HG03354 (cell line): Measurements from ENCODE around the gene RPL32.
A peak's percentile ranks its signal among the peaks of the same experiment; 100 is the strongest.
"Not testable (repeated sequence)": the region's sequence is repeated elsewhere in the genome, so short reads cannot be mapped to it uniquely, and the experiment has no call there.

ENCODE experiments used
- ATAC-seq: cut with Tn5 transposase; IDR thresholded peaks from one replicate; pipeline ENCODE4 v1.9.1; 2021; ENCODE audit warnings: mild to moderate bottlenecking; ENCODE audit not compliant: unreplicated experiment, poor library complexity, severe bottlenecking

Gene RPL32

GRCh38 chr3:12812812-12813211, 28.6 kb downstream of the RPL32 start:
- no peak for ATAC-seq

GRCh38 chr3:12810961-12811360, 30.4 kb downstream of the RPL32 start:
- ATAC-seq: no peak

- peak; percentile 98 for ATAC-seq
Measured at GRCh38 chr3:12810013-12810780, 31.2 kb downstream of the RPL32 start.

GRCh38 chr3:12809435-12809834, 31.9 kb downstream of the RPL32 start:
- ATAC-seq: no peak

GRCh38 chr3:12809001-12809400, 32.4 kb downstream of the RPL32 start:
- no peak for ATAC-seq

- no peak for ATAC-seq
Measured at GRCh38 chr3:12808587-12808986, 32.8 kb downstream of the RPL32 start.

- no peak for ATAC-seq
Measured at GRCh38 chr3:12807601-12808359, 33.6 kb downstream of the RPL32 start.

GRCh38 chr3:12807066-12807465, 34.3 kb downstream of the RPL32 start:
- ATAC-seq: no peak

- no peak for ATAC-seq
Measured at GRCh38 chr3:12803371-12803770, 38.0 kb downstream of the RPL32 start.

- ATAC-seq: no peak
Measured at GRCh38 chr3:12799525-12800440, 41.6 kb downstream of the RPL32 start.

GRCh38 chr3:12798559-12799179, 42.7 kb downstream of the RPL32 start:
- ATAC-seq: no peak

GRCh38 chr3:12797892-12798558, 43.3 kb downstream of the RPL32 start:
- ATAC-seq: no peak

- ATAC-seq: no peak
Measured at GRCh38 chr3:12797124-12797891, 44.1 kb downstream of the RPL32 start.

GRCh38 chr3:12796171-12797123, 44.9 kb downstream of the RPL32 start, which contains the start of gene CAND2:
TSS of gene CAND2 (plus strand) at chr3:12796680. CDS start at chr3:12796721, 41 bp downstream.
- ATAC-seq: peak; percentile 47

- ATAC-seq: no peak
Measured at GRCh38 chr3:12793701-12794100, 47.7 kb downstream of the RPL32 start.

GRCh38 chr3:12791430-12791829, 49.9 kb downstream of the RPL32 start:
- no peak for ATAC-seq

GRCh38 chr3:12787967-12788690, 53.2 kb downstream of the RPL32 start:
- not testable (repeated sequence) for ATAC-seq
